HEK293 (cell line): Measurements from ENCODE around the gene PBXIP1.

Experiments used
- CTCF ChIA-PET: fragments of 350-600 bp; formaldehyde crosslinking; extraction: SDS; loops from one replicate; lab custom pipeline; 2021; ENCODE audit warnings: antibody characterized with exemption; lab: Yijun Ruan, JAX
- POLR2A ChIA-PET: fragments of 300-600 bp; formaldehyde crosslinking; extraction: SDS; loops from one replicate; lab custom pipeline; 2020; ENCODE audit warnings: antibody characterized with exemption, inconsistent platforms; lab: Yijun Ruan, JAX
- H3K27ac ChIP-seq: fragments of 200-500 bp; sonication (Bioruptor generic); 2 replicates; pipeline ENCODE4 v1.5.1; 2014; ENCODE audit warnings: low read depth, low read length, control low read depth, inconsistent platforms; ENCODE audit errors: extremely low read depth
- H3K36me3 ChIP-seq, 2 experiments: fragments of 200-500 bp in 1 of 2; sonication (Bioruptor generic) in 1 of 2; 1 replicate in 1 of 2; 2 replicates in 1 of 2; pipeline ENCODE4 v1.5.1; 2014 to 2017; ENCODE audit warnings: inconsistent platforms in 2 of 2, low read length in 2 of 2; ENCODE audit not compliant: control insufficient read depth in 2 of 2, insufficient read depth in 1 of 2
- H3K4me1 ChIP-seq: fragments of 200-500 bp; sonication (Bioruptor generic); 2 replicates; pipeline ENCODE4 v1.5.1; 2014; ENCODE audit warnings: mild to moderate bottlenecking, low read length, inconsistent platforms; ENCODE audit not compliant: control insufficient read depth, insufficient read depth
- H3K4me3 ChIP-seq: 2 replicates; pipeline ENCODE4 v1.5.1; 2011; ENCODE audit warnings: low read depth, mild to moderate bottlenecking, control low read depth, low read length, moderate library complexity
- H3K9me3 ChIP-seq: fragments of 200-500 bp; sonication (Bioruptor generic); 2 replicates; pipeline ENCODE4 v1.5.1; 2014; ENCODE audit warnings: low read depth, low read length, inconsistent platforms; ENCODE audit not compliant: control insufficient read depth, insufficient read depth
- BCL6B ChIP-seq: fragments of 450-650 bp; formaldehyde crosslinking; IDR thresholded peaks from 2 replicates; pipeline ENCODE4 v1.5.1; 2017; ENCODE audit warnings: missing biosample characterization, missing genetic modification characterization
- GFI1B ChIP-seq: fragments of 450-650 bp; formaldehyde crosslinking; IDR thresholded peaks from 2 replicates; pipeline ENCODE4 v1.5.1; 2016; ENCODE audit warnings: missing biosample characterization, missing genetic modification characterization
- GLI2 ChIP-seq: fragments of 450-650 bp; formaldehyde crosslinking; IDR thresholded peaks from 2 replicates; pipeline ENCODE4; 2017; ENCODE audit warnings: missing biosample characterization, missing genetic modification characterization, low read depth, borderline replicate concordance
- KLF16 ChIP-seq: fragments of 450-650 bp; formaldehyde crosslinking; IDR thresholded peaks from 2 replicates; pipeline ENCODE4 v1.5.1; 2017; ENCODE audit warnings: missing biosample characterization, missing genetic modification characterization
- KLF7 ChIP-seq: fragments of 450-650 bp; formaldehyde crosslinking; IDR thresholded peaks from 2 replicates; pipeline ENCODE4 v1.5.1; 2016; ENCODE audit warnings: missing biosample characterization, missing genetic modification characterization, borderline replicate concordance
- MZF1 ChIP-seq: fragments of 450-650 bp; formaldehyde crosslinking; IDR thresholded peaks from 2 replicates; pipeline ENCODE4 v1.5.1; 2017; ENCODE audit warnings: missing biosample characterization, missing genetic modification characterization, borderline replicate concordance
- REPIN1 ChIP-seq: fragments of 450-650 bp; formaldehyde crosslinking; IDR thresholded peaks from 2 replicates; pipeline ENCODE4 v1.5.1; 2017; ENCODE audit warnings: missing biosample characterization, missing genetic modification characterization, low read depth
- SP3 ChIP-seq: fragments of 450-650 bp; formaldehyde crosslinking; IDR thresholded peaks from 2 replicates; pipeline ENCODE4 v1.5.1; 2016; ENCODE audit warnings: missing biosample characterization, missing genetic modification characterization
- SP7 ChIP-seq: fragments of 450-650 bp; formaldehyde crosslinking; IDR thresholded peaks from 2 replicates; pipeline ENCODE4 v1.5.1; 2016; ENCODE audit warnings: missing biosample characterization, missing genetic modification characterization
- ZFHX2 ChIP-seq: fragments of 450-650 bp; formaldehyde crosslinking; conservative IDR thresholded peaks from 2 replicates; pipeline ENCODE4 v1.5.1; 2016; ENCODE audit warnings: missing biosample characterization, missing genetic modification characterization
- ZNF174 ChIP-seq: fragments of 450-650 bp; formaldehyde crosslinking; IDR thresholded peaks from 2 replicates; pipeline ENCODE4 v1.5.0; 2017; ENCODE audit warnings: missing biosample characterization, mild to moderate bottlenecking, missing genetic modification characterization
- ZNF19 ChIP-seq: fragments of 450-650 bp; formaldehyde crosslinking; IDR thresholded peaks from 2 replicates; pipeline ENCODE4; 2016; ENCODE audit warnings: missing biosample characterization, missing genetic modification characterization, low read depth
- ZNF324 ChIP-seq: fragments of 450-650 bp; formaldehyde crosslinking; IDR thresholded peaks from 2 replicates; pipeline ENCODE4 v1.5.1; 2016; ENCODE audit warnings: missing biosample characterization, missing genetic modification characterization
- ZNF501 ChIP-seq: fragments of 450-650 bp; formaldehyde crosslinking; IDR thresholded peaks from 2 replicates; pipeline ENCODE4 v1.5.1; 2016; ENCODE audit warnings: missing biosample characterization, missing genetic modification characterization
- ZNF654 ChIP-seq: fragments of 450-650 bp; formaldehyde crosslinking; IDR thresholded peaks from 2 replicates; pipeline ENCODE4 v1.5.1; 2016; ENCODE audit warnings: low read depth, missing biosample characterization, missing genetic modification characterization
- ZNF658 ChIP-seq: fragments of 450-650 bp; formaldehyde crosslinking; IDR thresholded peaks from 2 replicates; pipeline ENCODE4; 2016; ENCODE audit warnings: missing biosample characterization, missing genetic modification characterization
- ZNF843 ChIP-seq: fragments of 450-650 bp; formaldehyde crosslinking; IDR thresholded peaks from 2 replicates; pipeline ENCODE4 v1.5.1; 2016; ENCODE audit warnings: missing biosample characterization, missing genetic modification characterization
- TF ChIP-seq, protein P1 (sequence below): fragments of 450-650 bp; formaldehyde crosslinking; IDR thresholded peaks from 2 replicates; pipeline ENCODE4 v1.5.1; 2016; ENCODE audit warnings: missing biosample characterization, missing genetic modification characterization
- TF ChIP-seq, protein P2 (sequence below): fragments of 450-650 bp; IDR thresholded peaks from 2 replicates; pipeline ENCODE4 v1.5.1; 2018; ENCODE audit warnings: missing biosample characterization, missing genetic modification characterization
- TF ChIP-seq, protein P3 (sequence below): fragments of 450-650 bp; formaldehyde crosslinking; IDR thresholded peaks from 2 replicates; pipeline ENCODE4 v1.5.1; 2016; ENCODE audit warnings: missing biosample characterization, missing genetic modification characterization

The PBXIP1 gene

DNA sequence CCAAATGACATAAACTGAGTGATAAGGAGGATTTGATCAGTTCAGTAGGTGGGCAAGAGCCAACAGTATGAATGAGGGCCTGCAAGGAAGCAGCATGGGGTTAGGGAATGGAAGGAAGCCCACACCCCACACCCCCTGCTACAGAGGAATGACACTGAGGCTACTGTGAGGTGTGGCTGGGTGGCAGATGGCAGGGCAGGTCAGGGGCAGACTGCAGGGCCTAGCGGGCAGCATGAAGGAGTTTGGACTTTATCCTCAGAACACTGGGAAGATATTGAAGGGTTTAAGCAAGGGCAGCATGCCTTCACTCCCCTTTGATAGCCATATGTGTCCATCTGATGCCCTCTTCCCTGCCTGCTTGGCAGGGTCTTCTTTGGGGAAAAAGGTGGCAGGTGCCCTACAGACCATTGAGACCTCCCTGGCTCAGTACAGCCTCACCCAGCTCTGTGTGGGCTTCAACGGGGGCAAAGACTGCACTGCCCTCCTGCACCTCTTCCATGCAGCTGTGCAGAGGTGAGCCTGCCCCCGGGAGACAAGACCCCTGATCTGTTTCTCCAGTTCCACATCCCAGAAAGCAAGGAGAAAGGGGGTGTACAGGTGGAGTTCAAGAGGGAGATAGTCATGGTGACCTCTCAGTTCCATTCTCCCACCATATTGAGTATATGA, 33.4 kb upstream of the PBXIP1 start (continued):
- TF ChIP-seq ZFHX2, result no peak
- no peak for TF ChIP-seq ZNF324 (tag by site-specific recombination)

DNA sequence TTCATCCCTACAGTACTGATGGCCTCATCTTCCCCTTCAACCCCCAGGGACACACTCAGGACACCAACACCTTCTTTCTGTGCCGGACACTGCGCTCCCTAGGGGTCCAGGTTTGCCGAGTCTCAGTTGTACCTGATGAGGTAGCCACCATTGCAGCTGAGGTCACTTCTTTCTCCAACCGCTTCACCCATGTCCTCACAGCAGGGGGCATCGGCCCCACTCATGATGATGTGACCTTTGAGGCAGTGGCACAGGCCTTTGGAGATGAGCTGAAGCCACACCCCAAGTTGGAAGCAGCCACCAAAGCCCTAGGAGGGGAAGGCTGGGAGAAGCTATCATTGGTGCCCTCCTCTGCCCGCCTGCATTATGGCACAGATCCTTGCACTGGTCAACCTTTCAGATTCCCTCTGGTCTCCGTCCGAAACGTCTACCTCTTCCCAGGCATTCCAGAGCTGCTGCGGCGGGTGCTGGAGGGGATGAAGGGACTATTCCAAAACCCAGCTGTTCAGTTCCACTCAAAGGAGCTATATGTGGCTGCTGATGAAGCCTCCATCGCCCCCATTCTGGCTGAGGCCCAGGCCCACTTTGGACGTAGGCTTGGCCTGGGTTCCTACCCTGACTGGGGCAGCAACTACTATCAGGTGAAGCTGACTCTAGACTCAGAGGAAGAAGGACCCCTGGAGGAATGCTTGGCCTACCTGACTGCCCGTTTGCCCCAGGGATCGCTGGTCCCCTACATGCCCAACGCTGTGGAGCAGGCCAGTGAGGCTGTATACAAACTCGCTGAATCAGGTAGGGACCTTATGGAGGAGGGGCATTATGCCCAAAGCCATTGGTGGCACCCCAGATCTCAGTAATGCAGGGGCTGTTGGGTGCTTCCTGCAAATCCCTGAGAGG, 32.4 kb upstream of the PBXIP1 start:
- peaks cover 7 to 53% of the 10 kb centered on the region in 2 experiments; a peak in 2 of 3 replicates for H3K36me3 ChIP-seq
- CTCF ChIA-PET, result interaction anchor here (0.6 to 2.6 kb wide), 8 partner anchors 8 to 657 kb away, joined by 3 to 15 read pairs (median 4); partner anchors contain the start of gene PBXIP1
- TF ChIP-seq BCL6B (no peak), ZNF654 (tag by site-specific recombination) (no peak), ZNF19 (tag by site-specific recombination) (no peak), SP3 (no peak), REPIN1 (no peak), ZNF658 (tag by site-specific recombination) (no peak), SP7 (tag by site-specific recombination) (no peak), ZNF843 (tag by site-specific recombination) (no peak), GFI1B (tag by site-specific recombination) (no peak), MZF1 (no peak), ZNF174 (tag by site-specific recombination) (no peak), KLF7 (tag by site-specific recombination) (no peak), KLF16 (no peak), GLI2 (tag by site-specific recombination) (no peak), ZNF501 (tag by site-specific recombination) (no peak)
- TF ChIP-seq, protein P1, sequence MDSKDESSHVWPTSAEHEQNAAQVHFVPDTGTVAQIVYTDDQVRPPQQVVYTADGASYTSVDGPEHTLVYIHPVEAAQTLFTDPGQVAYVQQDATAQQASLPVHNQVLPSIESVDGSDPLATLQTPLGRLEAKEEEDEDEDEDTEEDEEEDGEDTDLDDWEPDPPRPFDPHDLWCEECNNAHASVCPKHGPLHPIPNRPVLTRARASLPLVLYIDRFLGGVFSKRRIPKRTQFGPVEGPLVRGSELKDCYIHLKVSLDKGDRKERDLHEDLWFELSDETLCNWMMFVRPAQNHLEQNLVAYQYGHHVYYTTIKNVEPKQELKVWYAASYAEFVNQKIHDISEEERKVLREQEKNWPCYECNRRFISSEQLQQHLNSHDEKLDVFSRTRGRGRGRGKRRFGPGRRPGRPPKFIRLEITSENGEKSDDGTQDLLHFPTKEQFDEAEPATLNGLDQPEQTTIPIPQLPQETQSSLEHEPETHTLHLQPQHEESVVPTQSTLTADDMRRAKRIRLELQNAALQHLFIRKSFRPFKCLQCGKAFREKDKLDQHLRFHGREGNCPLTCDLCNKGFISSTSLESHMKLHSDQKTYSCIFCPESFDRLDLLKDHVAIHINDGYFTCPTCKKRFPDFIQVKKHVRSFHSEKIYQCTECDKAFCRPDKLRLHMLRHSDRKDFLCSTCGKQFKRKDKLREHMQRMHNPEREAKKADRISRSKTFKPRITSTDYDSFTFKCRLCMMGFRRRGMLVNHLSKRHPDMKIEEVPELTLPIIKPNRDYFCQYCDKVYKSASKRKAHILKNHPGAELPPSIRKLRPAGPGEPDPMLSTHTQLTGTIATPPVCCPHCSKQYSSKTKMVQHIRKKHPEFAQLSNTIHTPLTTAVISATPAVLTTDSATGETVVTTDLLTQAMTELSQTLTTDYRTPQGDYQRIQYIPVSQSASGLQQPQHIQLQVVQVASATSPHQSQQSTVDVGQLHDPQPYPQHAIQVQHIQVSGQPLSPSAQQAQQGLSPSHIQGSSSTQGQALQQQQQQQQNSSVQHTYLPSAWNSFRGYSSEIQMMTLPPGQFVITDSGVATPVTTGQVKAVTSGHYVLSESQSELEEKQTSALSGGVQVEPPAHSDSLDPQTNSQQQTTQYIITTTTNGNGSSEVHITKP, result peak; percentile 42; the same call in 1 of the 2 replicates
- TF ChIP-seq, protein P2, sequence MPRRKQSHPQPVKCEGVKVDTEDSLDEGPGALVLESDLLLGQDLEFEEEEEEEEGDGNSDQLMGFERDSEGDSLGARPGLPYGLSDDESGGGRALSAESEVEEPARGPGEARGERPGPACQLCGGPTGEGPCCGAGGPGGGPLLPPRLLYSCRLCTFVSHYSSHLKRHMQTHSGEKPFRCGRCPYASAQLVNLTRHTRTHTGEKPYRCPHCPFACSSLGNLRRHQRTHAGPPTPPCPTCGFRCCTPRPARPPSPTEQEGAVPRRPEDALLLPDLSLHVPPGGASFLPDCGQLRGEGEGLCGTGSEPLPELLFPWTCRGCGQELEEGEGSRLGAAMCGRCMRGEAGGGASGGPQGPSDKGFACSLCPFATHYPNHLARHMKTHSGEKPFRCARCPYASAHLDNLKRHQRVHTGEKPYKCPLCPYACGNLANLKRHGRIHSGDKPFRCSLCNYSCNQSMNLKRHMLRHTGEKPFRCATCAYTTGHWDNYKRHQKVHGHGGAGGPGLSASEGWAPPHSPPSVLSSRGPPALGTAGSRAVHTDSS (tag by site-specific recombination), result no peak
- TF ChIP-seq, protein P3, sequence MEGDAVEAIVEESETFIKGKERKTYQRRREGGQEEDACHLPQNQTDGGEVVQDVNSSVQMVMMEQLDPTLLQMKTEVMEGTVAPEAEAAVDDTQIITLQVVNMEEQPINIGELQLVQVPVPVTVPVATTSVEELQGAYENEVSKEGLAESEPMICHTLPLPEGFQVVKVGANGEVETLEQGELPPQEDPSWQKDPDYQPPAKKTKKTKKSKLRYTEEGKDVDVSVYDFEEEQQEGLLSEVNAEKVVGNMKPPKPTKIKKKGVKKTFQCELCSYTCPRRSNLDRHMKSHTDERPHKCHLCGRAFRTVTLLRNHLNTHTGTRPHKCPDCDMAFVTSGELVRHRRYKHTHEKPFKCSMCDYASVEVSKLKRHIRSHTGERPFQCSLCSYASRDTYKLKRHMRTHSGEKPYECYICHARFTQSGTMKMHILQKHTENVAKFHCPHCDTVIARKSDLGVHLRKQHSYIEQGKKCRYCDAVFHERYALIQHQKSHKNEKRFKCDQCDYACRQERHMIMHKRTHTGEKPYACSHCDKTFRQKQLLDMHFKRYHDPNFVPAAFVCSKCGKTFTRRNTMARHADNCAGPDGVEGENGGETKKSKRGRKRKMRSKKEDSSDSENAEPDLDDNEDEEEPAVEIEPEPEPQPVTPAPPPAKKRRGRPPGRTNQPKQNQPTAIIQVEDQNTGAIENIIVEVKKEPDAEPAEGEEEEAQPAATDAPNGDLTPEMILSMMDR (tag by site-specific recombination), result 0 out of 2 replicates have a peak, but pooled peaks have one; percentile 22
- no peak overlapping the region for H3K27ac ChIP-seq
- H3K4me3 ChIP-seq, result no peak overlapping the region
- no peaks in the 10 kb centered on the region for H3K4me1 ChIP-seq
- no peaks in the 10 kb centered on the region for H3K9me3 ChIP-seq
- POLR2A ChIA-PET, result interaction anchor here (0.9 to 1.3 kb wide), 5 partner anchors 11 to 32 kb away, joined by 3 to 5 read pairs (median 3); partner anchors contain the start of genes PBXIP1 and SHC1
